Transverse colon (tissue), 4 donors: Measurements from ENCODE around the gene DUSP9. TPM values are rescaled to one million over a fixed set of nuclear protein-coding genes. Genes with fewer than 3 reads are reported as not detected.

Source experiments
- DNase-seq: peaks from one replicate; pipeline ENCODE4 v3.0.0-alpha.2; 2019
- H3K27ac ChIP-seq, 4 donors: fragments of 200-600 bp; sonication (generic); 2 replicates each; pipeline ENCODE4 v1.5.1; 2016 to 2018; ENCODE audit warnings: inconsistent platforms in 4 of 4
- H3K27me3 ChIP-seq: fragments of 200-600 bp; sonication (generic); 2 replicates; pipeline ENCODE4 v1.5.1; 2017; ENCODE audit warnings: inconsistent platforms
- H3K36me3 ChIP-seq, 4 donors: fragments of 200-600 bp; sonication (generic); 2 replicates each; pipeline ENCODE4 v1.5.1; 2017 to 2019; ENCODE audit warnings: inconsistent platforms in 4 of 4
- H3K4me1 ChIP-seq, 4 donors: fragments of 200-600 bp; sonication (generic); 2 replicates each; pipeline ENCODE4 v1.5.1; 2017 to 2020; ENCODE audit warnings: inconsistent platforms in 4 of 4
- H3K4me3 ChIP-seq, 4 donors: fragments of 200-600 bp; sonication (generic); 1 replicate in 1 of 4; 2 replicates in 3 of 4; pipeline versions ENCODE4 v1.5.1 to v1.6.1; 2017 to 2019; ENCODE audit warnings: inconsistent platforms in 4 of 4
- H3K9me3 ChIP-seq, 2 donors: fragments of 200-600 bp; sonication (generic); 2 replicates each; pipeline ENCODE4 v1.5.1; 2017 to 2019; ENCODE audit warnings: inconsistent platforms in 2 of 2
- EP300 ChIP-seq: sonication (generic); formaldehyde crosslinking; IDR thresholded peaks from one replicate; pipeline ENCODE4 v1.6.1; 2017; ENCODE audit warnings: antibody characterized with exemption, low read depth
- POLR2A ChIP-seq: fragments of 450-650 bp; IDR thresholded peaks from one replicate; pipeline ENCODE4 v1.6.1; 2016; ENCODE audit warnings: antibody characterized with exemption, mild to moderate bottlenecking, moderate library complexity
- POLR2AphosphoS5 ChIP-seq, 3 donors: sonication (generic); formaldehyde crosslinking; IDR thresholded peaks; one replicate each; pipeline ENCODE4 v1.6.1; 2016; ENCODE audit warnings: antibody characterized with exemption in 3 of 3
- WGBS, 2 donors: methylation state at CpG; one replicate each; pipeline ENCODE4 v1.1.5; 2018; ENCODE audit warnings: low coverage in 1 of 2; 5-methylcytosine and 5-hydroxymethylcytosine counted together
- in situ Hi-C, 4 donors: fragments of 200-750 bp; cut with MboI; loops; one replicate each; pipeline versions ENCODE4 v1.15.0 to v1.15.1; 2017; ENCODE audit warnings: low sequenced_read_pairs in 3 of 4, low pct_ligation_motif_present in 1 of 4, low pct_unique_long_range_greater_than_20kb in 1 of 4
- intact Hi-C: fragments of 100-400 bp; cut with DNase I; formaldehyde crosslinking; loops from one replicate; pipeline ENCODE4 v1.15.1; 2023; ENCODE audit warnings: low total_unique reads
- total RNA-seq, 4 donors: library from RNA; depleted of rRNA; stranded (reverse); fragments of >200 nt; gene quantifications; one replicate each; pipeline ENCODE4 v1.1.0, GENCODE V29; 2016
- TF ChIP-seq, protein P1 (sequence below), 5 experiments: fragments of 200-600 bp in 3 of 5; fragments of 450-650 bp in 2 of 5; sonication (generic) in 3 of 5; IDR thresholded peaks; 1 replicate in 2 of 5; 2 replicates in 3 of 5; pipeline ENCODE4 v1.5.1; 2016 to 2017; ENCODE audit warnings: antibody characterized with exemption in 5 of 5, inconsistent platforms in 3 of 5, mild to moderate bottlenecking in 2 of 5, moderate library complexity in 1 of 5

DUSP9 gene
- total RNA-seq, 4 donors from 2014 or later, result not detected

GRCh38 chrX:153610836-153611213, 36.2 kb upstream of the DUSP9 start:
- DNase-seq, result no peak
- TF ChIP-seq EP300, result no peak
- TF ChIP-seq POLR2A, result no peak
- no peak for TF ChIP-seq POLR2AphosphoS5 (IDR thresholded peaks at IDR 0.05)
- TF ChIP-seq, protein P1, sequence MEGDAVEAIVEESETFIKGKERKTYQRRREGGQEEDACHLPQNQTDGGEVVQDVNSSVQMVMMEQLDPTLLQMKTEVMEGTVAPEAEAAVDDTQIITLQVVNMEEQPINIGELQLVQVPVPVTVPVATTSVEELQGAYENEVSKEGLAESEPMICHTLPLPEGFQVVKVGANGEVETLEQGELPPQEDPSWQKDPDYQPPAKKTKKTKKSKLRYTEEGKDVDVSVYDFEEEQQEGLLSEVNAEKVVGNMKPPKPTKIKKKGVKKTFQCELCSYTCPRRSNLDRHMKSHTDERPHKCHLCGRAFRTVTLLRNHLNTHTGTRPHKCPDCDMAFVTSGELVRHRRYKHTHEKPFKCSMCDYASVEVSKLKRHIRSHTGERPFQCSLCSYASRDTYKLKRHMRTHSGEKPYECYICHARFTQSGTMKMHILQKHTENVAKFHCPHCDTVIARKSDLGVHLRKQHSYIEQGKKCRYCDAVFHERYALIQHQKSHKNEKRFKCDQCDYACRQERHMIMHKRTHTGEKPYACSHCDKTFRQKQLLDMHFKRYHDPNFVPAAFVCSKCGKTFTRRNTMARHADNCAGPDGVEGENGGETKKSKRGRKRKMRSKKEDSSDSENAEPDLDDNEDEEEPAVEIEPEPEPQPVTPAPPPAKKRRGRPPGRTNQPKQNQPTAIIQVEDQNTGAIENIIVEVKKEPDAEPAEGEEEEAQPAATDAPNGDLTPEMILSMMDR (IDR thresholded peaks at IDR 0.05), result no peak
- intact Hi-C loops, result no loop called here

DNA sequence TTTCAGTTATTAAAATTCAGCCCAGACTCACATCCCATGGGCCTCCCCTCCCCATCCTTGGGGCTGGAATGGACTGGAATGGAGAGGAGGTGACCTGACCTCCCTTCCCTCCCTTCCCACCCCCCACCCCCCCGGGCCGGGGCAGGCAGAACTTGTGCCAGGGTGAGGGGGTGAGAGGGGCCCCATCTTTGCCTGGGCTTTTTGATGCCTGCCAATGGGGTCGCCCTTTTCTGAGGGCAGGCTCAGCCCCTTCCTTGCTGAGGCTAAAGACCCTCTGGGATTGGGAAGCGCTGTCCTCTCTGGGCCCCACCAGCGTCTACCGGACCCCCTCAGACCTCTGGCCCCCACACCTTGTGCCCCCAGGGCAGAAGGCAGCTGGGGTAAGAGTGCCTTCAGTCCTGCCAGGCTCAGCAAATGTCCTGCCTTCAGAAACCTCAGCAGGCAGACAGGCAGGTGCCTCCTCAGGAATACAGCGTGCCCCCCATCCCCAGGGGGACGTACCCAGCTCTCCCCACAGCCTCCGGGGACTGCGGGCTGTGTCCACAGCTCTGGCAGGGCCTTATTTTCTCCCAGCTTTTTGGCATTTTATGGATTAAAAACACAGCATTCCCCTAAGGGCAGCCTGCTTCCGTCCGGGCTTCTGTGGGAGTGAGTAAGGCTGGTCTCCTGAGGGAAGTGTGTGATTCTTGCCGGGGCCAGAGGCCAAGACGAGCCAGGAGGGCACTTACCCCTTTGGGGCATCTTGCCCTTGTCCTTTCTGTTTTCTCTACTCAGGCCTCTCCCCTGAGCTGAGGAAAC, 35.5 kb upstream of the DUSP9 start:
- Histone ChIP-seq H3K9me3 (no peaks in the 10 kb centered on the region), H3K4me1 (peaks cover 0 to 8% (median 0%) of the 10 kb centered on the region in 4 donors), H3K36me3 (no peaks in the 10 kb centered on the region), H3K4me3 (no peak overlapping the region), H3K27me3 (peaks cover 8% of the 10 kb centered on the region), H3K27ac (no peak overlapping the region)
- DNase-seq, result no peak
- TF ChIP-seq EP300, result no peak
- WGBS, 2 donors, result 69% methylated on average over 14 of the region's 14 CpGs; no CpG with 5 or more reads in 1 of the 2 donors
- intact Hi-C loops (no loop called here), in situ Hi-C loops (no loop called here)

More at GRCh38 chrX:153610836-153611213, 36.2 kb upstream of the DUSP9 start:
- Histone ChIP-seq H3K36me3 (no peaks in the 10 kb centered on the region), H3K9me3 (no peaks in the 10 kb centered on the region), H3K27me3 (peaks cover 8% of the 10 kb centered on the region), H3K27ac (no peak overlapping the region), H3K4me3 (no peak overlapping the region), H3K4me1 (peaks cover 0 to 8% (median 0%) of the 10 kb centered on the region in 4 donors)
- 83% methylated on average over 9 of the region's 9 CpGs; no CpG with 5 or more reads in 1 of the 2 donors for WGBS, 2 donors
- in situ Hi-C loops, result no loop called here

DNA sequence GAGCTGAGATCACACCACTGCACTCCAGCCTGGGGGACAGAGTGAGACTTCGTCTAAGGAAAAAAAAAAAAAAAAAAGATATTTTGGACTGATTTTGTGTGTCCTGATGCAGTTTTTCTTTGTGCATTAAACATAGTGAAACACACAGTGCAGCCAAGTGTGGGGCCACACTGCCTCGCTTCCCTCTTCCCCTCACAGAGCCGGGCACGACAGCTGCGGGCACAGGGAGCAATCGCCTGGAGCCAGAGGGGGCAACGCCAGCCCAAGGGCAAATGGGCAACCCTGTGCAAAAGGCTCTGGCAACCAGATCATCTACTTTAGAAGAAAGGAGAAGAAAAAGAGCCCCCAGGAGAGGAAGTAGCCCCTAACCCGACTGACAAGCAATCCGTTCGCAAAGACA, 34.6 kb upstream of the DUSP9 start:
- in situ Hi-C loops, result no loop called here

GRCh38 chrX:153614818-153615217, 32.2 kb upstream of the DUSP9 start:
- peaks cover 0 to 6% (median 0%) of the 10 kb centered on the region in 4 donors for H3K4me1 ChIP-seq
- in situ Hi-C loops (no loop called here), intact Hi-C loops (no loop called here)
- H3K9me3 ChIP-seq, result no peaks in the 10 kb centered on the region
- WGBS, 2 donors, result 65% methylated on average over 6 of the region's 6 CpGs; no CpG with 5 or more reads in 1 of the 2 donors
- H3K36me3 ChIP-seq, result no peaks in the 10 kb centered on the region
- peaks cover 8% of the 10 kb centered on the region for H3K27me3 ChIP-seq
- no peak for DNase-seq
- TF ChIP-seq POLR2A (no peak), POLR2AphosphoS5 (IDR thresholded peaks at IDR 0.05) (no peak), EP300 (no peak)
- TF ChIP-seq, protein P1 (IDR thresholded peaks at IDR 0.05), result no peak
- H3K4me3 ChIP-seq, result no peak overlapping the region
- no peak overlapping the region for H3K27ac ChIP-seq

More for the DNA sequence above, 34.6 kb upstream of the DUSP9 start:
- TF ChIP-seq, protein P1 (IDR thresholded peaks at IDR 0.05), result no peak
- no peak for TF ChIP-seq POLR2AphosphoS5 (IDR thresholded peaks at IDR 0.05)
- no peak for TF ChIP-seq EP300
- TF ChIP-seq POLR2A, result no peak
- DNase-seq, result no peak
- no peak overlapping the region for H3K27ac ChIP-seq
- peaks cover 0 to 8% (median 0%) of the 10 kb centered on the region in 4 donors for H3K4me1 ChIP-seq
- no peaks in the 10 kb centered on the region for H3K9me3 ChIP-seq
- intact Hi-C loops, result no loop called here
- H3K4me3 ChIP-seq, result no peak overlapping the region
- H3K27me3 ChIP-seq, result peaks cover 8% of the 10 kb centered on the region
- WGBS, 2 donors, result 79% methylated on average over 10 of the region's 10 CpGs; no CpG with 5 or more reads in 1 of the 2 donors
- H3K36me3 ChIP-seq, result no peaks in the 10 kb centered on the region
